ENCODE measurements around the gene CAMKMT.

- TF ChIP-seq, protein P1, sequence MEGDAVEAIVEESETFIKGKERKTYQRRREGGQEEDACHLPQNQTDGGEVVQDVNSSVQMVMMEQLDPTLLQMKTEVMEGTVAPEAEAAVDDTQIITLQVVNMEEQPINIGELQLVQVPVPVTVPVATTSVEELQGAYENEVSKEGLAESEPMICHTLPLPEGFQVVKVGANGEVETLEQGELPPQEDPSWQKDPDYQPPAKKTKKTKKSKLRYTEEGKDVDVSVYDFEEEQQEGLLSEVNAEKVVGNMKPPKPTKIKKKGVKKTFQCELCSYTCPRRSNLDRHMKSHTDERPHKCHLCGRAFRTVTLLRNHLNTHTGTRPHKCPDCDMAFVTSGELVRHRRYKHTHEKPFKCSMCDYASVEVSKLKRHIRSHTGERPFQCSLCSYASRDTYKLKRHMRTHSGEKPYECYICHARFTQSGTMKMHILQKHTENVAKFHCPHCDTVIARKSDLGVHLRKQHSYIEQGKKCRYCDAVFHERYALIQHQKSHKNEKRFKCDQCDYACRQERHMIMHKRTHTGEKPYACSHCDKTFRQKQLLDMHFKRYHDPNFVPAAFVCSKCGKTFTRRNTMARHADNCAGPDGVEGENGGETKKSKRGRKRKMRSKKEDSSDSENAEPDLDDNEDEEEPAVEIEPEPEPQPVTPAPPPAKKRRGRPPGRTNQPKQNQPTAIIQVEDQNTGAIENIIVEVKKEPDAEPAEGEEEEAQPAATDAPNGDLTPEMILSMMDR (conservative IDR thresholded peaks at IDR 0.05; ENCODE audit: low read depth in 2 of 2), result no peak
- no peak for TF ChIP-seq POLR2AphosphoS5 (IDR thresholded peaks at IDR 0.05; ENCODE audit: low read depth)
These were observed 88.3 kb downstream of the CAMKMT start for GRCh38 chr2:44450082-44450481.

All from GM23338 (cell line).